GM12878 (cell line): ENCODE measurements around the gene TXNL1.

Experiments used
- NRF1 ChIP-seq: conservative IDR thresholded peaks from 2 replicates; pipeline ENCODE4 v1.6.1; 2011; ENCODE audit warnings: mild to moderate bottlenecking, low read depth, low read length, improper control_type of control experiment
- RFX5 ChIP-seq: IDR thresholded peaks from 2 replicates; pipeline ENCODE4 v1.6.1; 2011; ENCODE audit warnings: low read depth, low read length, improper control_type of control experiment
- SUZ12 ChIP-seq: fragments of 200-600 bp; sonication (generic); IDR thresholded peaks from one replicate; pipeline ENCODE4 v1.6.1; 2018; ENCODE audit warnings: antibody characterized with exemption, mild to moderate bottlenecking; ENCODE audit not compliant: unreplicated experiment
- ZNF207 ChIP-seq: fragments of 450-650 bp; IDR thresholded peaks from 2 replicates; pipeline ENCODE4 v1.6.1; 2014; ENCODE audit warnings: antibody characterized with exemption, mild to moderate bottlenecking, borderline replicate concordance

DNA sequence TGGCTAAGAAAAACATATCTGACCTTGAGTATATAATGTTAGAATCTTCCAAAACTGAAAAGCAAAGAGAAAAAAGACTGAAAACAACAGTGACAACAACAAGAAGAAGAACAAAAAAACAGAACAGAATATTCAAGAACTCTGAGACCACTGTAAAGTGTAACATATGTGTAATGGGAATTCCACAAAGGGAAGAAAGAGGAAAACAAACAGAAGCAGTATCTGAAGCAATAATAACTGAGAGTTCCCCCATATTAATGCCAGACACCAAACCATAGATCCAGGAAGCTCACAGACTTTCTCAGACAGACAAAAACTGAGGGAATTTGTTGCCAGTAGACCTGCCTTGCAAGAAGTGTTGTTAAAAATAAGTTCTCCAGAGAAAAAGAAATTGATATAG, 58.9 kb downstream of the TXNL1 start:
- TF ChIP-seq NRF1 (no peak), RFX5 (no peak), SUZ12 (no peak), ZNF207 (no peak)
